Measurements from ENCODE around the gene ARHGAP44.

The ARHGAP44 gene

GRCh38 chr17:12831839-12832238, 42.5 kb downstream of the ARHGAP44 start:
- TF ChIP-seq CTCF (conservative IDR thresholded peaks at IDR 0.05; ENCODE audit: low read depth): no peak
- no peak for DNase-seq (ENCODE audit: low spot score)
- ChIA-PET POLR2A (ENCODE audit: low non-redundant PET) (no interaction called here), CTCF (no interaction called here)
- H3K27ac ChIP-seq: no peak overlapping the region

GRCh38 chr17:12839042-12839441, 49.7 kb downstream of the ARHGAP44 start:
- ChIA-PET CTCF (no interaction called here), POLR2A (ENCODE audit: low non-redundant PET) (no interaction called here)
- H3K27ac ChIP-seq: no peak overlapping the region
- DNase-seq (ENCODE audit: low spot score): no peak
- no peak for TF ChIP-seq CTCF (conservative IDR thresholded peaks at IDR 0.05; ENCODE audit: low read depth)

GRCh38 chr17:12842936-12843335, 53.6 kb downstream of the ARHGAP44 start:
- H3K27ac ChIP-seq: no peak overlapping the region
- no peak for DNase-seq (ENCODE audit: low spot score)
- ChIA-PET POLR2A (ENCODE audit: low non-redundant PET) (no interaction called here), CTCF (no interaction called here)
- TF ChIP-seq CTCF (conservative IDR thresholded peaks at IDR 0.05; ENCODE audit: low read depth): no peak

- H3K27ac ChIP-seq: no peak overlapping the region
- CTCF ChIA-PET: interaction anchor here (0.5 kb wide), 1 partner anchor 979 kb away, joined by 3 read pairs; no protein-coding TSS in a partner anchor
- POLR2A ChIA-PET (ENCODE audit: low non-redundant PET): no interaction called here
- no peak for DNase-seq (ENCODE audit: low spot score)
- TF ChIP-seq CTCF (conservative IDR thresholded peaks at IDR 0.05; ENCODE audit: low read depth): no peak
These were observed 61.7 kb downstream of the ARHGAP44 start for GRCh38 chr17:12850996-12851395.

- no peak for TF ChIP-seq CTCF (conservative IDR thresholded peaks at IDR 0.05; ENCODE audit: low read depth)
- H3K27ac ChIP-seq: no peak overlapping the region
- no peak for DNase-seq (ENCODE audit: low spot score)
- ChIA-PET POLR2A (ENCODE audit: low non-redundant PET) (no interaction called here), CTCF (interaction anchor here (0.6 kb wide), 2 partner anchors 173 to 212 kb away, joined by 4 read pairs; no protein-coding TSS in a partner anchor)
These were observed 62.7 kb downstream of the ARHGAP44 start for GRCh38 chr17:12851901-12852435.

GRCh38 chr17:12853921-12854320, 64.6 kb downstream of the ARHGAP44 start:
- H3K27ac ChIP-seq: no peak overlapping the region
- no peak for TF ChIP-seq CTCF (conservative IDR thresholded peaks at IDR 0.05; ENCODE audit: low read depth)
- ChIA-PET CTCF (no interaction called here), POLR2A (ENCODE audit: low non-redundant PET) (no interaction called here)
- DNase-seq (ENCODE audit: low spot score): no peak

All from RWPE1 (cell line).